B cell (primary cell): ENCODE results near the gene BTK. TPM values are rescaled to one million over a fixed set of nuclear protein-coding genes. Genes with fewer than 3 reads are reported as not detected.
A peak's percentile ranks its signal among the peaks of the same experiment; 100 is the strongest.

ENCODE experiments used
- ATAC-seq: fragments of 200-7000 bp; cut with Tn5 transposase; one replicate; pipeline ENCODE4 v1.10.0; 2021; ENCODE audit warnings: low read depth, mild to moderate bottlenecking, moderate number of reproducible peaks, moderate library complexity
- CTCF ChIA-PET: fragments of 350-600 bp; sonication (Branson Sonifier 250); formaldehyde crosslinking; loops from one replicate; lab custom pipeline; 2021; ENCODE audit warnings: antibody characterized with exemption, inconsistent platforms; lab: Charles Lee
- POLR2A ChIA-PET: fragments of 350-600 bp; sonication (Branson Sonifier 250); formaldehyde crosslinking; loops from one replicate; lab custom pipeline; 2021; ENCODE audit warnings: antibody characterized with exemption; lab: Charles Lee
- DNase-seq: peaks from one replicate; pipeline ENCODE4 v3.0.0; 2013
- H2AFZ ChIP-seq: 2 replicates; pipeline ENCODE4 v1.6.1; 2012; ENCODE audit warnings: mild to moderate bottlenecking, low read depth, low read length; ENCODE audit not compliant: insufficient read depth, poor library complexity, severe bottlenecking
- H3K27ac ChIP-seq, 2 donors: 1 replicate in 1 of 2; 2 replicates in 1 of 2; pipeline ENCODE4 v1.5.1; 2012 to 2013; ENCODE audit warnings: low read length in 2 of 2, mild to moderate bottlenecking in 2 of 2, moderate library complexity in 1 of 2
- H3K27me3 ChIP-seq, 4 experiments: fragments of 200-600 bp in 1 of 4; sonication (generic) in 1 of 4; replicated peaks in 1 of 4; 1 replicate in 2 of 4; 2 replicates in 2 of 4; pipeline versions ENCODE4 v1.6.1 to v1.7.0; 2013 to 2016; ENCODE audit warnings: low read length in 3 of 4, mild to moderate bottlenecking in 2 of 4, mixed read lengths in 1 of 4, moderate library complexity in 1 of 4; ENCODE audit not compliant: insufficient read depth in 4 of 4, control insufficient read depth in 3 of 4; ENCODE audit errors: control extremely low read depth in 1 of 4
- H3K36me3 ChIP-seq, 2 experiments: replicated peaks in 1 of 2; 1 replicate in 1 of 2; 2 replicates in 1 of 2; pipeline versions ENCODE4 v1.6.1 to v1.7.1; 2013; ENCODE audit warnings: low read length in 1 of 2; ENCODE audit not compliant: insufficient read depth in 2 of 2, control insufficient read depth in 1 of 2; ENCODE audit errors: control extremely low read depth in 1 of 2, extremely low read depth in 1 of 2
- H3K4me1 ChIP-seq, 2 donors: fragments of 200-600 bp in 1 of 2; sonication (generic) in 1 of 2; 1 replicate in 1 of 2; 2 replicates in 1 of 2; pipeline versions ENCODE4 v1.5.1 to v1.6.1; 2013 to 2017; ENCODE audit warnings: low read length in 2 of 2; ENCODE audit not compliant: control insufficient read depth in 2 of 2, insufficient read depth in 2 of 2
- H3K4me2 ChIP-seq: replicated peaks from 2 replicates; pipeline ENCODE3; 2012; ENCODE audit warnings: mild to moderate bottlenecking, low read depth, low read length; ENCODE audit not compliant: poor library complexity, severe bottlenecking
- H3K4me3 ChIP-seq, 5 experiments: fragments of 200-600 bp in 1 of 5; sonication (generic) in 1 of 5; 1 replicate in 3 of 5; 2 replicates in 2 of 5; pipeline versions ENCODE4 v1.5.1 to v1.7.0; 2011 to 2016; ENCODE audit warnings: low read length in 4 of 5, mild to moderate bottlenecking in 4 of 5, low read depth in 2 of 5, control low read depth in 1 of 5, moderate library complexity in 1 of 5; ENCODE audit not compliant: insufficient read depth in 1 of 5; ENCODE audit errors: control extremely low read depth in 1 of 5, extremely low read depth in 1 of 5
- H3K79me2 ChIP-seq: fragments of 200-600 bp; sonication (generic); one replicate; pipeline ENCODE4 v1.6.0; 2016; ENCODE audit warnings: low read length; ENCODE audit not compliant: control insufficient read depth, insufficient read depth
- H3K9ac ChIP-seq: fragments of 200-600 bp; sonication (generic); 2 replicates; pipeline ENCODE4 v1.6.1; 2017; ENCODE audit warnings: mild to moderate bottlenecking, low read length, moderate library complexity
- H3K9me3 ChIP-seq, 3 donors: one replicate each; pipeline versions ENCODE4 v1.6.1 to v1.7.1; 2013; ENCODE audit warnings: low read length in 2 of 3; ENCODE audit not compliant: control insufficient read depth in 2 of 3, insufficient read depth in 1 of 3; ENCODE audit errors: control extremely low read depth in 1 of 3
- H4K20me1 ChIP-seq: 2 replicates; pipeline ENCODE4 v1.6.0; 2012; ENCODE audit warnings: mild to moderate bottlenecking, low read length; ENCODE audit not compliant: insufficient read depth, control insufficient read depth, poor library complexity, severe bottlenecking
- H3K27ac Mint-ChIP-seq: one replicate; pipeline ENCODE4 v1.8.0; 2021; ENCODE audit warnings: mixed read lengths
- H3K27me3 Mint-ChIP-seq: one replicate; pipeline ENCODE4 v1.8.0; 2021; ENCODE audit warnings: mixed read lengths
- H3K4me1 Mint-ChIP-seq: one replicate; pipeline ENCODE4 v1.8.0; 2021; ENCODE audit warnings: mixed read lengths
- H3K4me3 Mint-ChIP-seq: one replicate; pipeline ENCODE4 v1.8.0; 2021; ENCODE audit warnings: mixed read lengths
- H3K9me3 Mint-ChIP-seq: one replicate; pipeline ENCODE4 v1.8.0; 2022; ENCODE audit warnings: mixed read lengths; ENCODE audit not compliant: insufficient read depth
- EZH2 ChIP-seq: IDR thresholded peaks from 2 replicates; pipeline ENCODE4 v1.6.1; 2012; ENCODE audit warnings: borderline replicate concordance, low read depth, mild to moderate bottlenecking, moderate library complexity, low read length; ENCODE audit not compliant: insufficient read depth, poor library complexity, severe bottlenecking
- WGBS: methylation state at CpG from one replicate; pipeline ENCODE4 v1.1.5; 2013; ENCODE audit warnings: missing lambda C conversion rate; ENCODE audit not compliant: insufficient coverage; 5-methylcytosine and 5-hydroxymethylcytosine counted together
- intact Hi-C: fragments of 100-400 bp; cut with micrococcal nuclease; formaldehyde crosslinking; loops from one replicate; pipeline ENCODE4 v1.10.0; 2022
- polyA plus RNA-seq: library from polyadenylated mRNA; depleted of rRNA; stranded (reverse); fragments of >200 nt; gene quantifications from 2 replicates; pipeline ENCODE4 v1.2.3, GENCODE V29; 2012
- total RNA-seq, 2 donors: library from RNA; stranded (reverse); fragments of 120-200 nt in 1 of 2; gene quantifications; 1 replicate in 1 of 2; 2 replicates in 1 of 2; pipeline versions ENCODE4 v1.2.3 to v1.2.4, GENCODE V29; 2013 to 2022
- TF ChIP-seq, protein P1 (sequence below): fragments of 200-600 bp; IDR thresholded peaks from one replicate; pipeline ENCODE4 v1.8.0; 2022; ENCODE audit warnings: antibody characterized with exemption, mild to moderate bottlenecking

BTK gene
- total and polyA plus RNA-seq, 2 donors (not counting 1 experiment from before 2014, with no cell fraction given), result 166 to 235 TPM

DNA sequence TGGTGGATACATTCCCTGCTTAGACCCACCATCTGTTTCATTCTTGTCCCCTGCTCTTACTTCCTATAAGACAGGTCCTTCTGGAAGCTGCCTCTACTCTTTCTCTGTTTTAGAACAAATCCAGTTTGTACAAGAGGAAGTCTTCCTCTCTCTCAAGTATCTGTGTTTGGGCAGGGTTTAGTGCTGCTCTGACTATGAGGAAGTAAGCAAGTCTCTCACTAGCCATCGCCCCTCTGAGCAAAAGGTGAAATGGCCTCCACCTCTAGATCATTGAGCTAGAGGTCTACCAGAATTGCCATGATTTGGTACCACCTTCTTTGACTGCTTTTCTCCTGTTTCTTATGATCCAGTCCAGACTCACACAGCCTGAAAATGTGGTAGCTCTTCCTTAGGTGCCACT lies 8.4 kb downstream of the BTK start:
- Histone ChIP-seq H3K9ac (no peak overlapping the region), H2AFZ (peak overlapping the region; percentile 77), H3K4me3 (no peak overlapping the region), H3K4me1 (peaks cover 39 to 48% of the 10 kb centered on the region in 2 donors), H3K9me3 (no peaks in the 10 kb centered on the region), H3K36me3 (peaks cover 0 to 38% of the 10 kb centered on the region in 2 experiments), H3K79me2 (peaks cover 82% of the 10 kb centered on the region), H3K27me3 (no peaks in the 10 kb centered on the region), H4K20me1 (no peaks in the 10 kb centered on the region), H3K4me2 (peak overlapping the region; percentile 66), H3K27ac (peak overlapping the region; percentile 69 to 78)
- Mint-ChIP-seq H3K27ac (peak overlapping the region; percentile 87), H3K4me1 (peaks cover 42% of the 10 kb centered on the region), H3K27me3 (no peaks in the 10 kb centered on the region), H3K9me3 (no peaks in the 10 kb centered on the region), H3K4me3 (peak overlapping the region; percentile 69)
- intact Hi-C loops, result no loop called here
- TF ChIP-seq, protein P1, sequence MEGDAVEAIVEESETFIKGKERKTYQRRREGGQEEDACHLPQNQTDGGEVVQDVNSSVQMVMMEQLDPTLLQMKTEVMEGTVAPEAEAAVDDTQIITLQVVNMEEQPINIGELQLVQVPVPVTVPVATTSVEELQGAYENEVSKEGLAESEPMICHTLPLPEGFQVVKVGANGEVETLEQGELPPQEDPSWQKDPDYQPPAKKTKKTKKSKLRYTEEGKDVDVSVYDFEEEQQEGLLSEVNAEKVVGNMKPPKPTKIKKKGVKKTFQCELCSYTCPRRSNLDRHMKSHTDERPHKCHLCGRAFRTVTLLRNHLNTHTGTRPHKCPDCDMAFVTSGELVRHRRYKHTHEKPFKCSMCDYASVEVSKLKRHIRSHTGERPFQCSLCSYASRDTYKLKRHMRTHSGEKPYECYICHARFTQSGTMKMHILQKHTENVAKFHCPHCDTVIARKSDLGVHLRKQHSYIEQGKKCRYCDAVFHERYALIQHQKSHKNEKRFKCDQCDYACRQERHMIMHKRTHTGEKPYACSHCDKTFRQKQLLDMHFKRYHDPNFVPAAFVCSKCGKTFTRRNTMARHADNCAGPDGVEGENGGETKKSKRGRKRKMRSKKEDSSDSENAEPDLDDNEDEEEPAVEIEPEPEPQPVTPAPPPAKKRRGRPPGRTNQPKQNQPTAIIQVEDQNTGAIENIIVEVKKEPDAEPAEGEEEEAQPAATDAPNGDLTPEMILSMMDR, result no peak
- DNase-seq, result peak; percentile 60
- WGBS, result no CpG with 5 or more reads among the region's 1 CpG
- CTCF ChIA-PET, result interaction anchor here (0.6 to 2.0 kb wide), 2 partner anchors 13 to 39 kb away, joined by 3 to 16 read pairs; partner anchors contain the start of gene RPL36A
- ATAC-seq, result peak; percentile 91
- POLR2A ChIA-PET, result interaction anchor here (1.4 kb wide), 1 partner anchor 13 kb away, joined by 7 read pairs; the partner anchor contains the start of gene RPL36A

DNA sequence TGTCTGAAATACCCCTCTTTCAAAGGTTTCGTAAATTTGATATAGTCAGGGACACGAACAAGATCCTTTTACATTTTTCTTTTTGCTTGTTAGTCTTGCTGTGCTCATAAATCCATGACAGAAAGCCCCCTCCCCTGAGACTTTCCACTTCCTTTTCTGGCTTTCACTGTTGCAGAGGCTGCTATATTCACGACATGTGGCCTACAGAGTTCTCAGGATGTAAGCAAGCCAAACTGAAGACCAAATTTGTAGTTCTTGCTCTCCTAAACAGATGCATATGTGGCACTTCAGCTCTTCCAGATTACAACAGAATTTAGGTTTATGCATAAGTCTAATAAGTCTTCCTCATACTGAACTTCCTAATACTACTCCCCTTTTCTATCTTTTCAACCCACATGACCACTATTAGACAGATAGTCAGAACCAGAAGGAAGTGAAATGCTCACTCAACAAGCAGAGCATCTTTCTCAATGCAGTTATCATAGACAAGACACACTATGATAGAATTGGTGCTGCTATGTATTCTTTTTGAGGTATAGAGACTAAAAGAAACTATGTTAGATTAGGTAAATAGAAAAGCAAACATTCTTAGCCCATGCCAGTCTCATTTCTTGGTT lies 15.0 kb downstream of the BTK start:
- Mint-ChIP-seq H3K27ac (peak overlapping the region; percentile 86), H3K27me3 (no peaks in the 10 kb centered on the region), H3K4me1 (peaks cover 48% of the 10 kb centered on the region), H3K4me3 (peak overlapping the region; percentile 65), H3K9me3 (no peaks in the 10 kb centered on the region)
- Histone ChIP-seq H3K4me1 (peaks cover 47 to 52% of the 10 kb centered on the region in 2 donors), H3K4me2 (peak overlapping the region; percentile 49), H3K9me3 (no peaks in the 10 kb centered on the region), H3K79me2 (peaks cover 45% of the 10 kb centered on the region), H3K27me3 (no peaks in the 10 kb centered on the region), H3K36me3 (peaks cover 0 to 46% of the 10 kb centered on the region in 2 experiments), H2AFZ (no peak overlapping the region), H3K4me3 (peak overlapping the region in 1 of 5 experiments; percentile 38), H3K27ac (peak overlapping the region; percentile 54 to 85), H4K20me1 (no peaks in the 10 kb centered on the region), H3K9ac (peak overlapping the region; percentile 21)
- peak; percentile 67 for DNase-seq
- ChIA-PET POLR2A (no interaction called here), CTCF (interaction anchor here (1.8 kb wide), 1 partner anchor 13 kb away, joined by 4 read pairs; no protein-coding TSS in a partner anchor)
- ATAC-seq, result peak; percentile 82
- intact Hi-C loops, result loop anchor here (2.0 kb wide), 1 partner anchor 20 kb away; the partner anchor contains the start of gene RPL36A
- no peak for TF ChIP-seq EZH2
- TF ChIP-seq, protein P1, result no peak
- no CpG with 5 or more reads among the region's 3 CpGs for WGBS
